Ovary (tissue), 3 donors: ENCODE results near the gene TNFRSF4.

Source experiments
- POLR2A ChIP-seq: fragments of 450-650 bp; IDR thresholded peaks from one replicate; pipeline ENCODE4 v1.6.1; 2017; ENCODE audit warnings: antibody characterized with exemption, mild to moderate bottlenecking, moderate library complexity
- TF ChIP-seq, protein P1 (sequence below), 3 donors: fragments of 450-650 bp in 2 of 3; fragments of 200-600 bp in 1 of 3; IDR thresholded peaks; one replicate each; pipeline versions ENCODE4 v1.5.1 to v1.8.0; 2016 to 2022; ENCODE audit warnings: antibody characterized with exemption in 3 of 3, mild to moderate bottlenecking in 1 of 3
- donor health status: DM: no; HTN: no; CAD: no.

- TF ChIP-seq, protein P1, sequence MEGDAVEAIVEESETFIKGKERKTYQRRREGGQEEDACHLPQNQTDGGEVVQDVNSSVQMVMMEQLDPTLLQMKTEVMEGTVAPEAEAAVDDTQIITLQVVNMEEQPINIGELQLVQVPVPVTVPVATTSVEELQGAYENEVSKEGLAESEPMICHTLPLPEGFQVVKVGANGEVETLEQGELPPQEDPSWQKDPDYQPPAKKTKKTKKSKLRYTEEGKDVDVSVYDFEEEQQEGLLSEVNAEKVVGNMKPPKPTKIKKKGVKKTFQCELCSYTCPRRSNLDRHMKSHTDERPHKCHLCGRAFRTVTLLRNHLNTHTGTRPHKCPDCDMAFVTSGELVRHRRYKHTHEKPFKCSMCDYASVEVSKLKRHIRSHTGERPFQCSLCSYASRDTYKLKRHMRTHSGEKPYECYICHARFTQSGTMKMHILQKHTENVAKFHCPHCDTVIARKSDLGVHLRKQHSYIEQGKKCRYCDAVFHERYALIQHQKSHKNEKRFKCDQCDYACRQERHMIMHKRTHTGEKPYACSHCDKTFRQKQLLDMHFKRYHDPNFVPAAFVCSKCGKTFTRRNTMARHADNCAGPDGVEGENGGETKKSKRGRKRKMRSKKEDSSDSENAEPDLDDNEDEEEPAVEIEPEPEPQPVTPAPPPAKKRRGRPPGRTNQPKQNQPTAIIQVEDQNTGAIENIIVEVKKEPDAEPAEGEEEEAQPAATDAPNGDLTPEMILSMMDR (IDR thresholded peaks at IDR 0.05) = no peak
- no peak for TF ChIP-seq POLR2A
Observed at GRCh38 chr1:1232796-1233566, 19.0 kb upstream of the TNFRSF4 start.
